GM12878 (cell line): Measurements from ENCODE around the gene CPNE4. TPM values are rescaled to one million over a fixed set of nuclear protein-coding genes. Genes with fewer than 3 reads are reported as not detected.

ENCODE experiments used
- ATAC-seq: fragments of 200-7000 bp; cut with Tn5 transposase; 3 replicates; pipeline ENCODE4 v1.9.1; 2020; ENCODE audit warnings: mild to moderate bottlenecking, moderate library complexity
- BruUV-seq: library from RNA; stranded (reverse); fragments of 400-500 nt; replicated peaks from 2 replicates; lab custom pipeline; 2021; lab: Mats Ljungman, UMichigan
- CTCF ChIA-PET: fragments of 300-600 bp; sonication (Branson Sonifier 250); formaldehyde crosslinking; extraction: SDS; loops from one replicate; lab custom pipeline; 2021; ENCODE audit warnings: inconsistent platforms; lab: Yijun Ruan, JAX
- POLR2A ChIA-PET: fragments of 350-600 bp; formaldehyde crosslinking; extraction: SDS; loops from one replicate; lab custom pipeline; 2021; ENCODE audit warnings: inconsistent platforms; lab: Charles Lee
- RAD21 ChIA-PET: fragments of 300-600 bp; sonication (Branson Sonifier 250); formaldehyde crosslinking; loops from one replicate; lab custom pipeline; 2023; ENCODE audit warnings: antibody characterized with exemption; ENCODE audit not compliant: unreplicated experiment; lab: Charles Lee
- SMC1A ChIA-PET: fragments of 300-600 bp; sonication (Branson Sonifier 250); formaldehyde crosslinking; loops from one replicate; lab custom pipeline; 2023; ENCODE audit not compliant: unreplicated experiment, uncharacterized antibody; lab: Charles Lee
- DNase-seq: peaks from one replicate; pipeline ENCODE4 v3.0.0-alpha.2; 2011; ENCODE audit warnings: low read depth, low spot score
- FAIRE-seq: peaks from 3 replicates; lab custom pipeline; 2011; peaks lifted over from hg19 to GRCh38; lab: Jason Lieb, UNC
- H2AFZ ChIP-seq: 2 replicates; pipeline ENCODE4 v1.6.0; 2011; ENCODE audit warnings: low read depth, low read length, control low read depth; ENCODE audit not compliant: control insufficient read depth
- H3K27ac ChIP-seq: 2 replicates; pipeline ENCODE4 v1.5.1; 2011; ENCODE audit warnings: control low read depth; ENCODE audit not compliant: control insufficient read depth, insufficient read depth
- H3K27me3 ChIP-seq, 2 experiments: replicated peaks in 1 of 2; 2 replicates each; pipeline versions ENCODE4 v1.6.0 to v1.6.1; 2011; ENCODE audit warnings: low read length in 1 of 2; ENCODE audit not compliant: control insufficient read depth in 2 of 2, insufficient read depth in 2 of 2
- H3K36me3 ChIP-seq, 2 experiments: 2 replicates each; pipeline ENCODE4 v1.5.1; 2011; ENCODE audit warnings: low read length in 1 of 2; ENCODE audit not compliant: control insufficient read depth in 2 of 2, insufficient read depth in 2 of 2
- H3K4me1 ChIP-seq: 2 replicates; pipeline ENCODE4 v1.6.1; 2011; ENCODE audit warnings: mild to moderate bottlenecking, low read length, moderate library complexity, mixed read lengths; ENCODE audit not compliant: control insufficient read depth, insufficient read depth
- H3K4me2 ChIP-seq: 2 replicates; pipeline ENCODE4 v1.6.0; 2011; ENCODE audit warnings: control low read depth; ENCODE audit not compliant: control insufficient read depth, insufficient read depth
- H3K4me3 ChIP-seq: fragments of 200-600 bp; sonication (generic); 2 replicates; pipeline ENCODE4 v1.5.1; 2016
- H3K79me2 ChIP-seq: 2 replicates; pipeline ENCODE4 v1.6.0; 2011; ENCODE audit warnings: low read length; ENCODE audit not compliant: control insufficient read depth, insufficient read depth
- H3K9ac ChIP-seq: 2 replicates; pipeline ENCODE4 v1.8.0; 2011; ENCODE audit warnings: low read length, control low read depth, mixed read lengths; ENCODE audit not compliant: control insufficient read depth, insufficient read depth
- H3K9me3 ChIP-seq: replicated peaks from 3 replicates; pipeline ENCODE4 v1.5.1; 2011; ENCODE audit warnings: mild to moderate bottlenecking, low read length; ENCODE audit not compliant: control insufficient read depth, insufficient read depth
- H4K20me1 ChIP-seq: 2 replicates; pipeline ENCODE4 v1.6.0; 2011; ENCODE audit not compliant: control insufficient read depth, insufficient read depth
- WGBS: methylation state at CpG from one replicate; pipeline ENCODE4 v1.1.6; 2016; ENCODE audit warnings: low lambda C conversion rate; ENCODE audit not compliant: insufficient replicate concordance, insufficient coverage; ENCODE audit errors: missing lambda C conversion rate; 5-methylcytosine and 5-hydroxymethylcytosine counted together
- in situ Hi-C: fragments of 300-500 bp; cut with MboI; formaldehyde crosslinking; loops from 9 replicates; pipeline ENCODE4 v1.14.3; 2018; ENCODE audit warnings: mixed read lengths
- intact Hi-C: fragments of 100-400 bp; cut with micrococcal nuclease; formaldehyde crosslinking; loops from one replicate; pipeline ENCODE4 v1.14.2; 2022; ENCODE audit not compliant: unreplicated experiment
- polyA plus RNA-seq, 11 experiments: library from polyadenylated mRNA; depleted of rRNA in 4 of 11; unstranded in 6 of 11; stranded (reverse) in 5 of 11; fragments of >200 nt; fragmentation: Nextera tagmentation in 4 of 11; fragmentation: Illumina TruSeq in 1 of 11; extraction: Ambion mirVana in 4 of 11; extraction: Trizol in 1 of 11; gene quantifications; 1 replicate in 1 of 11; 2 replicates in 10 of 11; pipeline versions ENCODE4 v1.2.1 to v1.2.3, GENCODE V29; 2011 to 2016; ENCODE audit warnings: inconsistent platforms in 2 of 11, missing spikeins in 2 of 11, low read depth in 1 of 11
- total RNA-seq, 4 experiments: library from RNA; depleted of rRNA in 3 of 4; stranded (reverse); fragments of >200 nt in 3 of 4; fragmentation: Illumina TruSeq in 1 of 4; extraction: Trizol in 1 of 4; gene quantifications; 2 replicates each; pipeline versions ENCODE4 v1.2.1 to v1.2.3, GENCODE V29; 2013 to 2021
- TF ChIP-seq, protein P1 (sequence below): fragments of 450-650 bp; IDR thresholded peaks from 2 replicates; pipeline ENCODE4 v1.6.1; 2016; ENCODE audit warnings: mild to moderate bottlenecking, moderate library complexity, borderline replicate concordance

Gene CPNE4
- total and polyA plus RNA-seq, 10 of the 15 experiments (the other 5 are each of a cell fraction or from before 2014, with no cell fraction given), result 0.17 to 1.9 (median 0.48) TPM; not detected in 1

DNA sequence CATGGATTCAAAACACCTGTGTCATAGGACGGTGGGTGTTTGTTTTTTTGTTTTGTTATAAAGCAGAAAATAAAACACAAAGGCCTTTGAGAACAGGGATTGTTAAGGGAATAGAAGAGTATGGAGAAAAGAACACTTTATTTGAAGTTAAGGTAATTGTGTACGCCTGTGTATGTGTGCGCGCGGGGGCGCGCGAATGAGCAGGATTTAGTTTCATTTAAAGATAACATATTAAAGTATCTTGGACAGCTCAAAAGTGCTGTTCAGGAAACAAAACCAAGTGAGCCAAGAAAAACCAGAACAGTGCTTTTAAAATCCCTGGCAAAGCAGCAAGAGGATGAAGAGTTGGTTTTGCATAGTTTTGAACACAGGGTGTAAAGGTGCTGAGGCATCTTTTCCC, 1.9 kb downstream of the CPNE4 start:
- peaks cover 3 to 11% of the 10 kb centered on the region in 2 experiments for H3K27me3 ChIP-seq
- H3K36me3 ChIP-seq, result no peaks in the 10 kb centered on the region
- DNase-seq, result no peak
- H3K27ac ChIP-seq, result no peak overlapping the region
- POLR2A ChIA-PET, result no interaction called here
- BruUV-seq, result no TSS peak
- RAD21 ChIA-PET, result no interaction called here
- no peak for ATAC-seq
- H3K4me1 ChIP-seq, result no peaks in the 10 kb centered on the region
- SMC1A ChIA-PET, result interaction anchor here (0.7 to 1.0 kb wide), 2 partner anchors 237 to 484 kb away, joined by 3 read pairs; no protein-coding TSS in a partner anchor
- H3K4me2 ChIP-seq, result no peak overlapping the region
- WGBS, result 86% methylated on average over 8 of the region's 8 CpGs
- in situ Hi-C loops, result loop anchor here (5.0 kb wide), 2 partner anchors 241 to 481 kb away; no protein-coding TSS in a partner anchor
- no peak overlapping the region for H2AFZ ChIP-seq
- TF ChIP-seq, protein P1, sequence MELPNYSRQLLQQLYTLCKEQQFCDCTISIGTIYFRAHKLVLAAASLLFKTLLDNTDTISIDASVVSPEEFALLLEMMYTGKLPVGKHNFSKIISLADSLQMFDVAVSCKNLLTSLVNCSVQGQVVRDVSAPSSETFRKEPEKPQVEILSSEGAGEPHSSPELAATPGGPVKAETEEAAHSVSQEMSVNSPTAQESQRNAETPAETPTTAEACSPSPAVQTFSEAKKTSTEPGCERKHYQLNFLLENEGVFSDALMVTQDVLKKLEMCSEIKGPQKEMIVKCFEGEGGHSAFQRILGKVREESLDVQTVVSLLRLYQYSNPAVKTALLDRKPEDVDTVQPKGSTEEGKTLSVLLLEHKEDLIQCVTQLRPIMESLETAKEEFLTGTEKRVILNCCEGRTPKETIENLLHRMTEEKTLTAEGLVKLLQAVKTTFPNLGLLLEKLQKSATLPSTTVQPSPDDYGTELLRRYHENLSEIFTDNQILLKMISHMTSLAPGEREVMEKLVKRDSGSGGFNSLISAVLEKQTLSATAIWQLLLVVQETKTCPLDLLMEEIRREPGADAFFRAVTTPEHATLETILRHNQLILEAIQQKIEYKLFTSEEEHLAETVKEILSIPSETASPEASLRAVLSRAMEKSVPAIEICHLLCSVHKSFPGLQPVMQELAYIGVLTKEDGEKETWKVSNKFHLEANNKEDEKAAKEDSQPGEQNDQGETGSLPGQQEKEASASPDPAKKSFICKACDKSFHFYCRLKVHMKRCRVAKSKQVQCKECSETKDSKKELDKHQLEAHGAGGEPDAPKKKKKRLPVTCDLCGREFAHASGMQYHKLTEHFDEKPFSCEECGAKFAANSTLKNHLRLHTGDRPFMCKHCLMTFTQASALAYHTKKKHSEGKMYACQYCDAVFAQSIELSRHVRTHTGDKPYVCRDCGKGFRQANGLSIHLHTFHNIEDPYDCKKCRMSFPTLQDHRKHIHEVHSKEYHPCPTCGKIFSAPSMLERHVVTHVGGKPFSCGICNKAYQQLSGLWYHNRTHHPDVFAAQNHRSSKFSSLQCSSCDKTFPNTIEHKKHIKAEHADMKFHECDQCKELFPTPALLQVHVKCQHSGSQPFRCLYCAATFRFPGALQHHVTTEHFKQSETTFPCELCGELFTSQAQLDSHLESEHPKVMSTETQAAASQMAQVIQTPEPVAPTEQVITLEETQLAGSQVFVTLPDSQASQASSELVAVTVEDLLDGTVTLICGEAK, result no peak
- no peaks in the 10 kb centered on the region for H4K20me1 ChIP-seq
- no peak overlapping the region for H3K9ac ChIP-seq
- intact Hi-C loops, result loop anchor here (5.0 to 10.0 kb wide), 3 partner anchors 312 to 981 kb away; no protein-coding TSS in a partner anchor
- no peaks in the 10 kb centered on the region for H3K9me3 ChIP-seq
- FAIRE-seq, result no peak
- H3K79me2 ChIP-seq, result no peaks in the 10 kb centered on the region
- no peak overlapping the region for H3K4me3 ChIP-seq
- CTCF ChIA-PET, result interaction anchor here (1.2 to 1.7 kb wide), 2 partner anchors 236 to 238 kb away, joined by 4 to 8 read pairs; no protein-coding TSS in a partner anchor
